ENCODE measurements around the gene PCDHB8. TPM values are rescaled to one million over a fixed set of nuclear protein-coding genes. Genes with fewer than 3 reads are reported as not detected.
A peak's percentile ranks its signal among the peaks of the same experiment; 100 is the strongest.
"Not testable (repeated sequence)": the region's sequence is repeated elsewhere in the genome, so short reads cannot be mapped to it uniquely, and the experiment has no call there.

The PCDHB8 gene
- total RNA-seq, 1 donor from 2014 or later: not detected

DNA sequence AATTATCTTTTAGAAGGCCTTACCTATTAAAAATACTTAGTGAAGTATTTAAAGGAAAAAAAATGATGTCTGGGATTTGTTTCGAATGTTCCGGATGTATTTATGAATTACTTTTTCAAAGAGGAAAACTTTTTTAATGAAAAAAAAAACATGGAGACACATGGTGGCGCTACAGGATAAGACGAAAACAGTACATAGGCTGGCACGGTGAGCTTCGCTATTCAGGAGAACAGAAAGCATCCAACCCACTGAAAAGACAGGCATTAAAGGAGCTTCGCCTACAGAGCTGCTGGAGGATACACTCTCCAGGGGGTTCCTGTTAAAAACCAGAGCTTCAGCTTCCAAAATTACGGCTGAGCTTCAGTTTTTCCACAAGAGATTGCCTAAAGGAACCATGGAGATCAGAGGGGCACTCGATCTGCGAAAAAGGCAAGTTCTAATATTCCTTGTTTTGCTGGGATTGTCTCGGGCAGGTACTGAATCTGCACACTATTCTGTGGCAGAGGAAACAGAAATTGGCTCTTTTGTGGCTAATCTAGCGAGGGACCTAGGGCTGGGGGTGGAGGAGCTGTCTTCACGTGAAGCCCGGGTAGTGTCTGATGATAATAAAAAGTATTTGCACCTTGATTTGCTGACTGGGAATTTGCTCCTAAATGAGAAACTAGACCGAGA is 45.7 kb downstream of the PCDHB8 start, which contains the start of gene PCDHB14:
Gene PCDHB14 (plus strand): TSS at position 232 of the 672 bp plus-strand sequence. CDS start 163 bp downstream, at position 395.
- TF ChIP-seq, protein P1, sequence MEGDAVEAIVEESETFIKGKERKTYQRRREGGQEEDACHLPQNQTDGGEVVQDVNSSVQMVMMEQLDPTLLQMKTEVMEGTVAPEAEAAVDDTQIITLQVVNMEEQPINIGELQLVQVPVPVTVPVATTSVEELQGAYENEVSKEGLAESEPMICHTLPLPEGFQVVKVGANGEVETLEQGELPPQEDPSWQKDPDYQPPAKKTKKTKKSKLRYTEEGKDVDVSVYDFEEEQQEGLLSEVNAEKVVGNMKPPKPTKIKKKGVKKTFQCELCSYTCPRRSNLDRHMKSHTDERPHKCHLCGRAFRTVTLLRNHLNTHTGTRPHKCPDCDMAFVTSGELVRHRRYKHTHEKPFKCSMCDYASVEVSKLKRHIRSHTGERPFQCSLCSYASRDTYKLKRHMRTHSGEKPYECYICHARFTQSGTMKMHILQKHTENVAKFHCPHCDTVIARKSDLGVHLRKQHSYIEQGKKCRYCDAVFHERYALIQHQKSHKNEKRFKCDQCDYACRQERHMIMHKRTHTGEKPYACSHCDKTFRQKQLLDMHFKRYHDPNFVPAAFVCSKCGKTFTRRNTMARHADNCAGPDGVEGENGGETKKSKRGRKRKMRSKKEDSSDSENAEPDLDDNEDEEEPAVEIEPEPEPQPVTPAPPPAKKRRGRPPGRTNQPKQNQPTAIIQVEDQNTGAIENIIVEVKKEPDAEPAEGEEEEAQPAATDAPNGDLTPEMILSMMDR (conservative IDR thresholded peaks at IDR 0.05; ENCODE audit: low read depth, low read length): peak; percentile 32
- DNase-seq (ENCODE audit: low read depth): no peak
- peak within 1 kb of the TSS; percentile 38 for H3K4me3 ChIP-seq (ENCODE audit: low read depth, low read length)

DNA sequence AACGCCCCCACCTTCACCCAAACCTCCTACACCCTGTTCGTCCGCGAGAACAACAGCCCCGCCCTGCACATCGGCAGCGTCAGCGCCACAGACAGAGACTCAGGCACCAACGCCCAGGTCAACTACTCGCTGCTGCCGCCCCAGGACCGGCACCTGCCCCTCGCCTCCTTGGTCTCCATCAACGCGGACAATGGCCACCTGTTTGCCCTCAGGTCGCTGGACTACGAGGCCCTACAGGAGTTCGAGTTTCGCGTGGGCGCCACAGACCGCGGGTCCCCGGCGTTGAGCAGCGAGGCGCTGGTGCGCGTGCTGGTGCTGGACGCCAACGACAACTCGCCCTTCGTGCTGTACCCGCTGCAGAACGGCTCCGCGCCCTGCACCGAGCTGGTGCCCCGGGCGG is 47.3 kb downstream of the PCDHB8 start:
- not testable (repeated sequence) for DNase-seq (ENCODE audit: low read depth); H3K4me3 ChIP-seq (ENCODE audit: low read depth, low read length)

DNA sequence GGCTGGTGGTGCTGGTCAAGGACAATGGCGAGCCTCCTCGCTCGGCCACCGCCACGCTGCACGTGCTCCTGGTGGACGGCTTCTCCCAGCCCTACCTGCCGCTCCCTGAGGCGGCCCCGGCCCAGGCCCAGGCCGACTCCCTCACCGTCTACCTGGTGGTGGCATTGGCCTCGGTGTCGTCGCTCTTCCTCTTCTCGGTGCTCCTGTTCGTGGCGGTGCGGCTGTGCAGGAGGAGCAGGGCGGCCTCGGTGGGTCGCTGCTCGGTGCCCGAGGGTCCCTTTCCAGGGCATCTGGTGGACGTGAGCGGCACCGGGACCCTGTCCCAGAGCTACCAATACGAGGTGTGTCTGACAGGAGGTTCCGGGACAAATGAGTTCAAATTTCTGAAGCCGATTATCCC is 47.8 kb downstream of the PCDHB8 start:
- H3K4me3 ChIP-seq (ENCODE audit: low read depth, low read length); DNase-seq (ENCODE audit: low read depth): not testable (repeated sequence)

Other genes starting within 250 kb of the PCDHB8 start
- not detected in 2 replicates for gene PCDHAC2, start 211.3 kb upstream of the PCDHB8 start, total RNA-seq
- not detected in 2 replicates for gene PCDHB1, start 126.4 kb upstream of the PCDHB8 start, total RNA-seq
- under 0.01 and 0.17 TPM in 2 replicates for gene PCDHB2, start 83.2 kb upstream of the PCDHB8 start, total RNA-seq
- 0.22 and 0.23 TPM in 2 replicates for gene PCDHB3, start 77.3 kb upstream of the PCDHB8 start, total RNA-seq
- not detected in 2 replicates for gene PCDHB4, start 56.0 kb upstream of the PCDHB8 start, total RNA-seq
- 0.22 and 0.63 TPM in 2 replicates for gene PCDHB5, start 42.6 kb upstream of the PCDHB8 start, total RNA-seq
- not detected in 2 replicates for gene PCDHB6, start 27.7 kb upstream of the PCDHB8 start, total RNA-seq
- gene PCDHB7, start 5.1 kb upstream of the PCDHB8 start, total RNA-seq: not detected in 2 replicates
- under 0.01 and 0.07 TPM in 2 replicates for gene PCDHB16, start 4.6 kb downstream of the PCDHB8 start, total RNA-seq
- gene PCDHB9, start 9.4 kb downstream of the PCDHB8 start, total RNA-seq: not detected in 2 replicates
- under 0.01 TPM in 1 of 2 replicates, not detected in the other for gene PCDHB10, start 14.6 kb downstream of the PCDHB8 start, total RNA-seq
- gene PCDHB11, start 21.8 kb downstream of the PCDHB8 start, total RNA-seq: 0.06 and 0.07 TPM in 2 replicates
- not detected in 2 replicates for gene PCDHB12, start 30.9 kb downstream of the PCDHB8 start, total RNA-seq
- 0.23 and 0.29 TPM in 2 replicates for gene PCDHB13, start 36.1 kb downstream of the PCDHB8 start, total RNA-seq
- under 0.01 and 0.23 TPM in 2 replicates for gene PCDHB14, start 45.6 kb downstream of the PCDHB8 start, total RNA-seq
- 0.07 and 0.29 TPM in 2 replicates for gene PCDHB15, start 67.6 kb downstream of the PCDHB8 start, total RNA-seq
- gene SLC25A2, start 126.3 kb downstream of the PCDHB8 start, total RNA-seq: 0.29 TPM in 1 of 2 replicates, not detected in the other
- 40.6 and 41.0 TPM in 2 replicates for gene TAF7, start 143.0 kb downstream of the PCDHB8 start, total RNA-seq
- 0.29 and 0.75 TPM in 2 replicates for gene PCDHGA1, start 152.7 kb downstream of the PCDHB8 start, total RNA-seq
- 0.23 and 0.72 TPM in 2 replicates for gene PCDHGA2, start 161.0 kb downstream of the PCDHB8 start, total RNA-seq
- gene PCDHGA3, start 166.0 kb downstream of the PCDHB8 start, total RNA-seq: 0.36 and 0.52 TPM in 2 replicates
- gene PCDHGB1, start 172.3 kb downstream of the PCDHB8 start, total RNA-seq: 0.12 and 0.29 TPM in 2 replicates
- gene PCDHGA4, start 177.2 kb downstream of the PCDHB8 start, total RNA-seq: 0.22 and 0.92 TPM in 2 replicates
- gene PCDHGB2, start 182.2 kb downstream of the PCDHB8 start, total RNA-seq: 0.43 and 0.98 TPM in 2 replicates
- 0.14 and 0.63 TPM in 2 replicates for gene PCDHGA5, start 186.4 kb downstream of the PCDHB8 start, total RNA-seq
- 0.14 and 1.1 TPM in 2 replicates for gene PCDHGB3, start 192.5 kb downstream of the PCDHB8 start, total RNA-seq
- 0.35 and 0.36 TPM in 2 replicates for gene PCDHGA6, start 196.1 kb downstream of the PCDHB8 start, total RNA-seq
- 0.23 and 0.29 TPM in 2 replicates for gene PCDHGA7, start 205.0 kb downstream of the PCDHB8 start, total RNA-seq
- gene PCDHGB4, start 209.9 kb downstream of the PCDHB8 start, total RNA-seq: 1.7 and 4.7 TPM in 2 replicates
- gene PCDHGA8, start 214.8 kb downstream of the PCDHB8 start, total RNA-seq: 0.14 and 1.0 TPM in 2 replicates
- 4.0 and 6.5 TPM in 2 replicates for gene PCDHGB5, start 220.2 kb downstream of the PCDHB8 start, total RNA-seq
- gene PCDHGA9, start 225.0 kb downstream of the PCDHB8 start, total RNA-seq: 1.1 and 1.9 TPM in 2 replicates
- 1.4 and 3.4 TPM in 2 replicates for gene PCDHGB6, start 230.2 kb downstream of the PCDHB8 start, total RNA-seq
- gene PCDHGA10, start 235.2 kb downstream of the PCDHB8 start, total RNA-seq: 0.58 and 1.9 TPM in 2 replicates
- 0.65 and 2.8 TPM in 2 replicates for gene PCDHGB7, start 239.9 kb downstream of the PCDHB8 start, total RNA-seq
- 2.6 and 2.7 TPM in 2 replicates for gene PCDHGA11, start 243.3 kb downstream of the PCDHB8 start, total RNA-seq